H1 (cell line): ENCODE results near the gene PAPSS2. TPM values are rescaled to one million over a fixed set of nuclear protein-coding genes. Genes with fewer than 3 reads are reported as not detected.

Experiments
- CHD7 ChIP-seq: fragments of 300-600 bp; sonication (generic); IDR thresholded peaks from 2 replicates; pipeline ENCODE4 v1.7.1; 2012; ENCODE audit warnings: low read length, moderate library complexity, mild to moderate bottlenecking, inconsistent platforms; ENCODE audit not compliant: insufficient replicate concordance
- KDM1A ChIP-seq: fragments of 200-600, 300-600 bp; sonication (generic); IDR thresholded peaks from 2 replicates; pipeline ENCODE4 v1.7.1; 2016; ENCODE audit warnings: mild to moderate bottlenecking, low read length, borderline replicate concordance
- polyA plus RNA-seq, 7 experiments: library from polyadenylated mRNA; depleted of rRNA in 3 of 7; stranded (reverse) in 5 of 7; unstranded in 2 of 7; fragments of >200 nt in 5 of 7; fragments of 200-250 nt in 2 of 7; gene quantifications; 1 replicate in 5 of 7; 2 replicates in 1 of 7; 4 replicates in 1 of 7; pipeline versions ENCODE4 v1.2.1 to v1.2.3, GENCODE V29; 2011 to 2013; ENCODE audit warnings: missing spikeins in 2 of 7, mixed read lengths in 2 of 7
- total RNA-seq: library from RNA; stranded (reverse); fragmentation: NEBNext Ultra II Directional; extraction: Animal tissue kit (Norgen Biotek cat#: 25700); gene quantifications from 2 replicates; pipeline ENCODE4 v1.2.1, GENCODE V29; 2021

PAPSS2 gene
- total and polyA plus RNA-seq, 2 of the 8 experiments (the other 6 are each of a cell fraction or from before 2014, with no cell fraction given), result 7.6 to 20.2 TPM

- TF ChIP-seq CHD7 (no peak), KDM1A (no peak)
These were observed 80.0 kb downstream of the PAPSS2 start (continued) for GRCh38 chr10:87739703-87740102.
